GM19023 (cell line): Measurements from ENCODE around the gene AUP1.
"Not testable (repeated sequence)": the region's sequence is repeated elsewhere in the genome, so short reads cannot be mapped to it uniquely, and the experiment has no call there.

Experiments
- ATAC-seq: cut with Tn5 transposase; IDR thresholded peaks from one replicate; pipeline ENCODE4 v1.9.1; 2021; ENCODE audit warnings: mild to moderate bottlenecking, moderate library complexity; ENCODE audit not compliant: unreplicated experiment

Gene AUP1

GRCh38 chr2:74529357-74530238, at the start of gene AUP1, which contains the start of gene HTRA2:
AUP1 (minus strand) TSS chr2:74529706; CDS start chr2:74529629, 77 bp downstream.
HTRA2 (plus strand) TSS chr2:74529933; CDS start chr2:74530007, 74 bp downstream.
- ATAC-seq = peak; percentile 80

GRCh38 chr2:74578408-74578807, 48.9 kb upstream of the AUP1 start:
- ATAC-seq = peak; percentile 38

- ATAC-seq = peak; percentile 40
Observed at GRCh38 chr2:74577448-74577847, 47.9 kb upstream of the AUP1 start.

GRCh38 chr2:74576863-74577229, 47.3 kb upstream of the AUP1 start:
- ATAC-seq = no peak

- no peak for ATAC-seq
Observed at GRCh38 chr2:74576211-74576862, 46.8 kb upstream of the AUP1 start.

GRCh38 chr2:74575320-74575719, 45.8 kb upstream of the AUP1 start:
- ATAC-seq = no peak

- ATAC-seq = no peak
Observed at GRCh38 chr2:74573747-74574562, 44.4 kb upstream of the AUP1 start.

GRCh38 chr2:74572178-74572925, 42.8 kb upstream of the AUP1 start:
- ATAC-seq = no peak

- peak; percentile 64 for ATAC-seq
Observed at GRCh38 chr2:74571058-74571457, 41.6 kb upstream of the AUP1 start.

GRCh38 chr2:74569686-74570085, 40.2 kb upstream of the AUP1 start:
- ATAC-seq = no peak

GRCh38 chr2:74567881-74568280, 38.4 kb upstream of the AUP1 start:
- ATAC-seq = no peak

- ATAC-seq = no peak
Observed at GRCh38 chr2:74566754-74567085, 37.2 kb upstream of the AUP1 start.

GRCh38 chr2:74566076-74566753, 36.7 kb upstream of the AUP1 start:
- ATAC-seq = no peak

- no peak for ATAC-seq
Observed at GRCh38 chr2:74564222-74564621, 34.7 kb upstream of the AUP1 start.

- no peak for ATAC-seq
Observed at GRCh38 chr2:74562126-74562775, 32.7 kb upstream of the AUP1 start.

GRCh38 chr2:74561022-74561421, 31.5 kb upstream of the AUP1 start:
- ATAC-seq = not testable (repeated sequence)

GRCh38 chr2:74560591-74560990, 31.1 kb upstream of the AUP1 start:
- ATAC-seq = no peak

- no peak for ATAC-seq
Observed at GRCh38 chr2:74559912-74560311, 30.4 kb upstream of the AUP1 start.
